GM12878 (cell line): ENCODE results near the gene PTPRN2. TPM values are rescaled to one million over a fixed set of nuclear protein-coding genes. Genes with fewer than 3 reads are reported as not detected.

ENCODE experiments used
- ATAC-seq: fragments of 200-7000 bp; cut with Tn5 transposase; 3 replicates; pipeline ENCODE4 v1.9.1; 2020; ENCODE audit warnings: mild to moderate bottlenecking, moderate library complexity
- BruUV-seq: library from RNA; stranded (reverse); fragments of 400-500 nt; replicated peaks from 2 replicates; lab custom pipeline; 2021; lab: Mats Ljungman, UMichigan
- CTCF ChIA-PET: fragments of 300-600 bp; sonication (Branson Sonifier 250); formaldehyde crosslinking; extraction: SDS; loops from one replicate; lab custom pipeline; 2021; ENCODE audit warnings: inconsistent platforms; lab: Yijun Ruan, JAX
- POLR2A ChIA-PET: fragments of 350-600 bp; formaldehyde crosslinking; extraction: SDS; loops from one replicate; lab custom pipeline; 2021; ENCODE audit warnings: inconsistent platforms; lab: Charles Lee
- RAD21 ChIA-PET: fragments of 300-600 bp; sonication (Branson Sonifier 250); formaldehyde crosslinking; loops from one replicate; lab custom pipeline; 2023; ENCODE audit warnings: antibody characterized with exemption; ENCODE audit not compliant: unreplicated experiment; lab: Charles Lee
- SMC1A ChIA-PET: fragments of 300-600 bp; sonication (Branson Sonifier 250); formaldehyde crosslinking; loops from one replicate; lab custom pipeline; 2023; ENCODE audit not compliant: unreplicated experiment, uncharacterized antibody; lab: Charles Lee
- DNase-seq: peaks from one replicate; pipeline ENCODE4 v3.0.0-alpha.2; 2011; ENCODE audit warnings: low read depth, low spot score
- FAIRE-seq: peaks from 3 replicates; lab custom pipeline; 2011; peaks lifted over from hg19 to GRCh38; lab: Jason Lieb, UNC
- H2AFZ ChIP-seq: 2 replicates; pipeline ENCODE4 v1.6.0; 2011; ENCODE audit warnings: low read depth, low read length, control low read depth; ENCODE audit not compliant: control insufficient read depth
- H3K27ac ChIP-seq: 2 replicates; pipeline ENCODE4 v1.5.1; 2011; ENCODE audit warnings: control low read depth; ENCODE audit not compliant: control insufficient read depth, insufficient read depth
- H3K27me3 ChIP-seq, 2 experiments: replicated peaks in 1 of 2; 2 replicates each; pipeline versions ENCODE4 v1.6.0 to v1.6.1; 2011; ENCODE audit warnings: low read length in 1 of 2; ENCODE audit not compliant: control insufficient read depth in 2 of 2, insufficient read depth in 2 of 2
- H3K36me3 ChIP-seq, 2 experiments: 2 replicates each; pipeline ENCODE4 v1.5.1; 2011; ENCODE audit warnings: low read length in 1 of 2; ENCODE audit not compliant: control insufficient read depth in 2 of 2, insufficient read depth in 2 of 2
- H3K4me1 ChIP-seq: 2 replicates; pipeline ENCODE4 v1.6.1; 2011; ENCODE audit warnings: mild to moderate bottlenecking, low read length, moderate library complexity, mixed read lengths; ENCODE audit not compliant: control insufficient read depth, insufficient read depth
- H3K4me2 ChIP-seq: 2 replicates; pipeline ENCODE4 v1.6.0; 2011; ENCODE audit warnings: control low read depth; ENCODE audit not compliant: control insufficient read depth, insufficient read depth
- H3K4me3 ChIP-seq: fragments of 200-600 bp; sonication (generic); 2 replicates; pipeline ENCODE4 v1.5.1; 2016
- H3K79me2 ChIP-seq: 2 replicates; pipeline ENCODE4 v1.6.0; 2011; ENCODE audit warnings: low read length; ENCODE audit not compliant: control insufficient read depth, insufficient read depth
- H3K9ac ChIP-seq: 2 replicates; pipeline ENCODE4 v1.8.0; 2011; ENCODE audit warnings: low read length, control low read depth, mixed read lengths; ENCODE audit not compliant: control insufficient read depth, insufficient read depth
- H3K9me3 ChIP-seq: replicated peaks from 3 replicates; pipeline ENCODE4 v1.5.1; 2011; ENCODE audit warnings: mild to moderate bottlenecking, low read length; ENCODE audit not compliant: control insufficient read depth, insufficient read depth
- H4K20me1 ChIP-seq: 2 replicates; pipeline ENCODE4 v1.6.0; 2011; ENCODE audit not compliant: control insufficient read depth, insufficient read depth
- KDM1A ChIP-seq: fragments of 200-600 bp; sonication (generic); IDR thresholded peaks from 2 replicates; pipeline ENCODE4 v1.6.1; 2016; ENCODE audit warnings: borderline replicate concordance
- MYB ChIP-seq: fragments of 150-350 bp; IDR thresholded peaks from 2 replicates; pipeline ENCODE4 v1.6.1; 2014; ENCODE audit warnings: mild to moderate bottlenecking, low read depth, low read length, borderline replicate concordance
- MYC ChIP-seq: IDR thresholded peaks from 2 replicates; pipeline ENCODE4 v1.6.1; 2011; ENCODE audit warnings: mild to moderate bottlenecking, low read length, moderate library complexity, inconsistent platforms; ENCODE audit not compliant: insufficient read depth, insufficient replicate concordance, insufficient read length, severe bottlenecking
- NFIC ChIP-seq: IDR thresholded peaks from 2 replicates; pipeline ENCODE4 v1.6.1; 2012; ENCODE audit warnings: low read depth, mild to moderate bottlenecking, inconsistent platforms, low read length, moderate library complexity
- WGBS: methylation state at CpG from one replicate; pipeline ENCODE4 v1.1.6; 2016; ENCODE audit warnings: low lambda C conversion rate; ENCODE audit not compliant: insufficient replicate concordance, insufficient coverage; ENCODE audit errors: missing lambda C conversion rate; 5-methylcytosine and 5-hydroxymethylcytosine counted together
- in situ Hi-C: fragments of 300-500 bp; cut with MboI; formaldehyde crosslinking; loops from 9 replicates; pipeline ENCODE4 v1.14.3; 2018; ENCODE audit warnings: mixed read lengths
- intact Hi-C: fragments of 100-400 bp; cut with micrococcal nuclease; formaldehyde crosslinking; loops from one replicate; pipeline ENCODE4 v1.14.2; 2022; ENCODE audit not compliant: unreplicated experiment
- polyA plus RNA-seq, 11 experiments: library from polyadenylated mRNA; depleted of rRNA in 4 of 11; unstranded in 6 of 11; stranded (reverse) in 5 of 11; fragments of >200 nt; fragmentation: Nextera tagmentation in 4 of 11; fragmentation: Illumina TruSeq in 1 of 11; extraction: Ambion mirVana in 4 of 11; extraction: Trizol in 1 of 11; gene quantifications; 1 replicate in 1 of 11; 2 replicates in 10 of 11; pipeline versions ENCODE4 v1.2.1 to v1.2.3, GENCODE V29; 2011 to 2016; ENCODE audit warnings: inconsistent platforms in 2 of 11, missing spikeins in 2 of 11, low read depth in 1 of 11
- total RNA-seq, 4 experiments: library from RNA; depleted of rRNA in 3 of 4; stranded (reverse); fragments of >200 nt in 3 of 4; fragmentation: Illumina TruSeq in 1 of 4; extraction: Trizol in 1 of 4; gene quantifications; 2 replicates each; pipeline versions ENCODE4 v1.2.1 to v1.2.3, GENCODE V29; 2013 to 2021
- TF ChIP-seq, protein P1 (sequence below): fragments of 450-650 bp; IDR thresholded peaks from 2 replicates; pipeline ENCODE4 v1.6.1; 2017; ENCODE audit warnings: mild to moderate bottlenecking, low read depth, inconsistent platforms; ENCODE audit not compliant: poor library complexity, severe bottlenecking

Gene PTPRN2
- total and polyA plus RNA-seq, 10 of the 15 experiments (the other 5 are each of a cell fraction or from before 2014, with no cell fraction given) = 5.4 TPM; not detected in 9

DNA sequence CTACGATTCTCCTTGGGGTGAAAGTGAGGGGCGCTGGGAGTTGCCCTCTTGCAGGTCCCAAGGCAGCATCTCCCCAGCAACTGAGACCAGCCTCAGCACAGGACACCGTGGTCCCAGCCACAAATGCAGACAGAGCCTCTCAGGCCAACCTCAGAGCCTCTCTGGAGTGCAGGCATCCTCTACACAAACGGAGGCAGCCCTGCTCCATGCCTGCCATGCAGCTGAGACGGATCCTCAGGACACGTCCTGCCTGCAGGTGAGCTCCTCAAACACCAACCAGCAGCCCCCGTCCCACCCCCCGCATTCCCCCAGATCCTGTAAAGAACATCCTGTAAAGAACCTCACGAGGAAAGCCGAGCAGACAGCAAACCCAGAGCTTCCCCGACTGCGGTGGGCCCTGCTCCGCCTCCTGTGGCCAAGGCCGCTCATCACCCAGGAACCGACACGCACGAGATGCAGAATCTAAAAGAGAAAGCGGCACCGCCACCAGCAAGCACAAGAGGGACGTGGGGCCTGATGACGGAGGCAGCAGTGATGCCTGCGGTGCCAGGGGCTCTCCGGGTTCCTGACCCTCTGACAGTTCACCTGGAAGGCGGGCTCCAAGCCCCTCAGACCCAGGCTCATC is 186.9 kb downstream of the PTPRN2 start:
- Histone ChIP-seq H3K4me2 (no peak overlapping the region), H3K27me3 (no peaks in the 10 kb centered on the region), H3K36me3 (no peaks in the 10 kb centered on the region), H4K20me1 (no peaks in the 10 kb centered on the region), H3K9me3 (peaks cover 2% of the 10 kb centered on the region; the same call in 1 of the 3 replicates), H3K9ac (no peak overlapping the region), H3K4me3 (no peak overlapping the region), H3K79me2 (no peaks in the 10 kb centered on the region), H3K4me1 (no peaks in the 10 kb centered on the region), H2AFZ (no peak overlapping the region), H3K27ac (no peak overlapping the region)
- in situ Hi-C loops (no loop called here), intact Hi-C loops (no loop called here)
- FAIRE-seq = no peak
- TF ChIP-seq NFIC = no peak
- no peak for TF ChIP-seq KDM1A
- TF ChIP-seq, protein P1, sequence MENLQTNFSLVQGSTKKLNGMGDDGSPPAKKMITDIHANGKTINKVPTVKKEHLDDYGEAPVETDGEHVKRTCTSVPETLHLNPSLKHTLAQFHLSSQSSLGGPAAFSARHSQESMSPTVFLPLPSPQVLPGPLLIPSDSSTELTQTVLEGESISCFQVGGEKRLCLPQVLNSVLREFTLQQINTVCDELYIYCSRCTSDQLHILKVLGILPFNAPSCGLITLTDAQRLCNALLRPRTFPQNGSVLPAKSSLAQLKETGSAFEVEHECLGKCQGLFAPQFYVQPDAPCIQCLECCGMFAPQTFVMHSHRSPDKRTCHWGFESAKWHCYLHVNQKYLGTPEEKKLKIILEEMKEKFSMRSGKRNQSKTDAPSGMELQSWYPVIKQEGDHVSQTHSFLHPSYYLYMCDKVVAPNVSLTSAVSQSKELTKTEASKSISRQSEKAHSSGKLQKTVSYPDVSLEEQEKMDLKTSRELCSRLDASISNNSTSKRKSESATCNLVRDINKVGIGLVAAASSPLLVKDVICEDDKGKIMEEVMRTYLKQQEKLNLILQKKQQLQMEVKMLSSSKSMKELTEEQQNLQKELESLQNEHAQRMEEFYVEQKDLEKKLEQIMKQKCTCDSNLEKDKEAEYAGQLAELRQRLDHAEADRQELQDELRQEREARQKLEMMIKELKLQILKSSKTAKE = no peak
- no peak for TF ChIP-seq MYB
- no peak for TF ChIP-seq MYC
- ChIA-PET POLR2A (no interaction called here), SMC1A (no interaction called here), RAD21 (no interaction called here), CTCF (no interaction called here)
- DNase-seq = no peak
- no TSS peak for BruUV-seq
- WGBS = 38% methylated on average over 23 of the region's 24 CpGs
- no peak for ATAC-seq
